Stimulated activated CD8-positive, alpha-beta memory T cell treated with anti-CD3 and anti-CD28 coated beads, Interleukin-4, amount 100 ng/mL, for 48 hours (primary cell): ENCODE results near the gene ATG4B.
"Not testable (repeated sequence)": the region's sequence is repeated elsewhere in the genome, so short reads cannot be mapped to it uniquely, and the experiment has no call there.

Source experiments
- DNase-seq: peaks from one replicate; pipeline ENCODE4 v3.0.0-alpha.2; 2020

Gene ATG4B

GRCh38 chr2:241640165-241640795 is 2.8 kb downstream of the ATG4B start:
- no peak for DNase-seq

GRCh38 chr2:241641631-241642030 is 4.1 kb downstream of the ATG4B start:
- no peak for DNase-seq

- no peak for DNase-seq
Observed at GRCh38 chr2:241645056-241645914, 7.8 kb downstream of the ATG4B start.

- no peak for DNase-seq
Observed at GRCh38 chr2:241645915-241646645, 8.6 kb downstream of the ATG4B start.

- no peak for DNase-seq
Observed at GRCh38 chr2:241648453-241648852, 11.0 kb downstream of the ATG4B start.

GRCh38 chr2:241649404-241649803 is 11.9 kb downstream of the ATG4B start:
- no peak for DNase-seq

- DNase-seq, result no peak
Observed at GRCh38 chr2:241649927-241650326, 12.4 kb downstream of the ATG4B start.

- DNase-seq, result no peak
Observed at GRCh38 chr2:241652142-241652541, 14.6 kb downstream of the ATG4B start.

GRCh38 chr2:241652722-241653121 is 15.2 kb downstream of the ATG4B start:
- DNase-seq, result no peak

GRCh38 chr2:241653210-241653750 is 15.8 kb downstream of the ATG4B start:
- no peak for DNase-seq

GRCh38 chr2:241654551-241654950 is 17.1 kb downstream of the ATG4B start:
- DNase-seq, result no peak

- no peak for DNase-seq
Observed at GRCh38 chr2:241655516-241656189, 18.2 kb downstream of the ATG4B start.

- DNase-seq, result no peak
Observed at GRCh38 chr2:241656190-241656741, 18.8 kb downstream of the ATG4B start.

GRCh38 chr2:241657786-241658254 is 20.3 kb downstream of the ATG4B start:
- no peak for DNase-seq

GRCh38 chr2:241658296-241658695 is 20.8 kb downstream of the ATG4B start:
- DNase-seq, result no peak

- DNase-seq, result peak; percentile 54
Observed at GRCh38 chr2:241659150-241659739, 21.8 kb downstream of the ATG4B start.

- no peak for DNase-seq
Observed at GRCh38 chr2:241660593-241661213, 23.2 kb downstream of the ATG4B start.

- not testable (repeated sequence) for DNase-seq
Observed at GRCh38 chr2:241662731-241663130, 25.2 kb downstream of the ATG4B start.

- DNase-seq, result no peak
Observed at GRCh38 chr2:241665731-241666440, 28.4 kb downstream of the ATG4B start.

- DNase-seq, result no peak
Observed at GRCh38 chr2:241666627-241667400, 29.3 kb downstream of the ATG4B start.
